Activated T-cell treated with anti-CD3 and anti-CD28 coated beads, Interleukin-2, amount 50 U/mL, for 4 hours (primary cell): Measurements from ENCODE around the gene NXPH4. TPM values are rescaled to one million over a fixed set of nuclear protein-coding genes. Genes with fewer than 3 reads are reported as not detected.

Experiments
- ATAC-seq, 2 donors: fragments of 200-7000 bp; cut with Tn5 transposase; one replicate each; pipeline ENCODE4 v1.10.0; 2021
- DNase-seq: peaks from one replicate; pipeline ENCODE4 v3.0.0-alpha.2; 2020
- H3K27me3 Mint-ChIP-seq: one replicate; pipeline ENCODE4 v1.8.0; 2021; ENCODE audit warnings: low read depth, mixed read lengths
- H3K36me3 Mint-ChIP-seq: one replicate; pipeline ENCODE4 v1.8.0; 2022; ENCODE audit warnings: mixed read lengths; ENCODE audit not compliant: insufficient read depth
- H3K4me1 Mint-ChIP-seq: one replicate; pipeline ENCODE4 v1.8.0; 2021; ENCODE audit warnings: low read depth, mixed read lengths
- H3K4me3 Mint-ChIP-seq: one replicate; pipeline ENCODE4 v1.8.0; 2021; ENCODE audit warnings: mild to moderate bottlenecking, moderate library complexity, mixed read lengths
- H3K9me3 Mint-ChIP-seq: one replicate; pipeline ENCODE4 v1.8.0; 2021; ENCODE audit warnings: mixed read lengths
- total RNA-seq, 3 donors: library from RNA; stranded (reverse); gene quantifications; one replicate each; pipeline ENCODE4 v1.2.1, GENCODE V29; 2021

NXPH4 gene
- total RNA-seq, 3 donors from 2014 or later, result 0.20 to 0.24 TPM; not detected in 1

DNA sequence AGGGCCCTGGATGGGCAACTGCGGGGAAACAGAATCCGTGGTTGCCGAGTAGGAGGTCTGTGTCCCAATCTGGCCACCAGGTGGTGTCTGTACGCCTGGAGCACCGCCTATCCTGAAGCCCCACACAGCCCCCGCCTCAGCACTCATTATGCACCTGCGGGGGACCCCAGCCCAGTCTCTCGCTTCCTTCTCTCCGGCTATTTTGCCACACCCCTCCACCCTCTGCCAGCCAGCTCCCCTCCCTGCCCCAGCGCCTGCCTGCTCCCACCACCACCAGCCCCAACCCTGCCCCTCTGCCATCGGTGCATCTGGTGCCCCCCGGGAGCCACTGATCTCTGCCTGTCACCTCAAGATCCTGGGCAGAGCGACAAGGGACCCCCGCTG, 2.2 kb upstream of the NXPH4 start:
- peak; percentile 60 to 61 for ATAC-seq
- peaks cover 38% of the 10 kb centered on the region for H3K4me1 Mint-ChIP-seq
- no peaks in the 10 kb centered on the region for H3K36me3 Mint-ChIP-seq
- DNase-seq, result peak; percentile 66
- H3K4me3 Mint-ChIP-seq, result no peak overlapping the region
- H3K9me3 Mint-ChIP-seq, result no peaks in the 10 kb centered on the region
- H3K27me3 Mint-ChIP-seq, result peaks cover 53% of the 10 kb centered on the region

DNA sequence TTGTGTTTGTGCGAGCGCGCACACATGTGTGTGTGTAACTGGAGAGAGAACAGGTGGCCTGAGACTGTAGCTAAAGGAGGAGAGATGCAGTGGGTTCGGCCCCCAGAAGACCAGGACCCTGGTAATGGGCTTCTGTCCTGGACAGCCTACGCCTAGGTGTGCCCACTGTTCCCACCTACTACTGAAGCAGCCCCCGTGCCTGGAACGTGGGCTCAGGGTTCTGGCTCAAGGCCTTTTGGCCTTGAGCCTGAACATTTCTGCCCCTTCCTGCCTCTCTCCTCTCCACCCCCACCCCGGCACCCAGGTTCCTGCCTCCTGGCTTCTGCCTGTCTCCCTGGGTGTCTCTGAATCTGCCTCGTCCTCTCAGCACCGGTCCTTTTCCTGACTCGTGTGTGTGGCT, 1.5 kb upstream of the NXPH4 start:
- H3K27me3 Mint-ChIP-seq, result peaks cover 58% of the 10 kb centered on the region
- ATAC-seq (no peak), DNase-seq (no peak)
- no peaks in the 10 kb centered on the region for H3K36me3 Mint-ChIP-seq
- no peak overlapping the region for H3K4me3 Mint-ChIP-seq
- H3K9me3 Mint-ChIP-seq, result no peaks in the 10 kb centered on the region
- peaks cover 41% of the 10 kb centered on the region for H3K4me1 Mint-ChIP-seq

DNA sequence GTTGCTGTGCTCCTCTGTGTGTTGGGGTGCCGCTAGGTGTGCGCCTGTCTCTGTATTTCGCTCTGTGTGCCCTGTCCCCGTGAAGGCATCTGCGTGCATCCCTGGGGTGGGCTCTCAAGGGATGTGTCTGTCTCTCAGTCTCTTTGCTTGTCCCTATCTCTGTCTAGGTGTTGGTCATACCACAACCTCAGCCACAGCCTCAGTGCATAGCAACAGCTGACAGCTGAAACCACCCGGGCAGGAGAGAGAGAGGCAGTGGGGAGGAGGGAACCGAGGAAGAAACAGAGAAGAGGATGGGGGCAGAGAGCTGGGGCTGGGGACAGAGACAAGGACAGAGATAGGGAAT, 953 bp upstream of the NXPH4 start:
- peak; percentile 29 to 51 for ATAC-seq
- Mint-ChIP-seq H3K4me3 (peak overlapping the region; percentile 70), H3K27me3 (peaks cover 60% of the 10 kb centered on the region), H3K4me1 (peaks cover 43% of the 10 kb centered on the region), H3K9me3 (no peaks in the 10 kb centered on the region), H3K36me3 (no peaks in the 10 kb centered on the region)
- DNase-seq, result no peak

DNA sequence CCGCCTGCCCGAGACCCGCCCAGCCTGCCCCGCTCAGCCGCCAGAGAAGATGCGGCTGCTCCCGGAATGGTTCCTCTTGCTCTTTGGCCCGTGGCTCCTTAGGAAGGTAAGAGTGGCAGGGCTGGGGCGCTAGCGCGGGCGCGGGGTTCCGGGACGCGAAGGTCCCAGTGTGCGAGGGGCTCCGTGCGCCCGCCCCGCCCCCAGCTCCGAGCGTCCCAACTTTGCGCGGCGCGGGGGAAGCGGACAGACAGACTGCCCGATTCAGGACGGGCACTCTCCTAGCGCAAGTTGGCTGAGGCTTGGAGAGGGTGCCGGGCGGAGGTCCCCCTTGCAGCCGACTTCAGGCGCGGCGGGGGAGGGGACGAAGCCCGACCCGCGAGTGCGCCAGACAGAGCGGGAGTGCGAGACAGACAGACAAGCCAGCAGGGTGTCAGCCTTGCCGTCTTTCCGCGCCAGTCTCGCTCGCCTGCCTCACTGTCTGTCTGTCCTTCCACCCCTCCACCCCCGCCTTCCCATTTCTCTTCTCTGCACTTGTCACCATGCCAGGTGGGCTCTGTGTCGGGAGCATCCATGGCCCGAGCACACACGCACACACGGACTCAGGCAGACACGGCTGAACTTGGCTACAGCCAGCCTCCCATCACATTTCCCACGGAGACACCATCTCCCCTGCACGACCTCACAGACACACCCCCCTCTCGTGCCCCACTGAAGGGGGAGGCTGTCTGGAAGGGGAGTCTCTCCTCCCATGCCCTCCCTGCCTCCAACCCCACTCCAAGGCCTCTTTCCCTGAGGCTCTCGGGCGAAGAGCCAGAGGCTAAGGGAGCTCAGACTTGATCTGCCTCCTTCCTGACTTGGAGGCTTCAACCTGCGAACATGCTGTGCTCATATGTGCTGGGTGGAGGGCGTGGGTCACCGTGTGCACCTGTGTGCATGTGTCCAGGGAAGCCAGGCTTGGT, 606 bp downstream of the NXPH4 start:
- ATAC-seq (peak; percentile 17 to 20), DNase-seq (no peak)
- Mint-ChIP-seq H3K4me1 (peaks cover 56% of the 10 kb centered on the region), H3K4me3 (peak overlapping the region; percentile 79), H3K36me3 (no peaks in the 10 kb centered on the region), H3K27me3 (peaks cover 76% of the 10 kb centered on the region), H3K9me3 (no peaks in the 10 kb centered on the region)

DNA sequence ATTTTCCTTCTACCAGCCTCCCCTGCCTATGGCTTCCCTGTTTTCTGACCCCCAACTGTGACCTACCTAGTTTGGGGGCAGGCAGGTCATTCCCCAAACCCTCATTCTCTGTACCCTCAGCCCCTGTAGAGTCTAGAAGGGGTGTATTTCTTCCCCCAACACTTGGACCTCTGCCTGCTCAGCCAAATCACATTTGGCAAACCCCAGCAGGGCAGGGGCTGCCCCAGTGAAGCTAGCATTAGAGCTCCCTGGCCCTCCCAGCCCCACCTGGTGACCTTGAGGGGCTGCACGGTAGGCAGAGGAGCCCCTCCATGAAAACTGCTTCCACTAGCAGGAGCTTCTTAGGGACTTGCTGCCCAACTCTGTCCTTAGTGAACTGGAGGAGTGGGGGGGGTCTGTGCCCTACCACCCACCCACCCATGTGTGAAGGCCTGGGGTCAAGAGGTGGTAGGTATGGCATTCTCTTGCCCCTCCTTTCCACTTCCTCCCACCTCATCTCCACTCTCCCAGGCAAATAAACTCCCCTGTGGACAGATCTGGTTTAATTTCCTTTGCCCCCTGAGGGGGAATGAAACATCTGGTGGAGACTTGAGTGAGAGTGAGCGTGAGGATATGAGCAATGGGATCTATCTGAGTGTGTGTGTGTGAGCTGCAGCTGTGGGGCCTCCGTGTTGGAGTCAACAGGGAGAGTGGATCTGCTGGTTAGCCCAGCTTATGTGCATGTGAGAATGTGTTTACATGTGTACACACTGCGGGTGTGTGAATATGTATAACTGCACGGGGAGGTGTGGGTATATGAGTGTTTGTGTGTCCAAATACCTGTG, 1.6 kb downstream of the NXPH4 start:
- no peak for ATAC-seq
- Mint-ChIP-seq H3K9me3 (no peaks in the 10 kb centered on the region), H3K36me3 (no peaks in the 10 kb centered on the region), H3K27me3 (peaks cover 86% of the 10 kb centered on the region), H3K4me1 (peaks cover 61% of the 10 kb centered on the region), H3K4me3 (peak overlapping the region; percentile 79)
- no peak for DNase-seq

DNA sequence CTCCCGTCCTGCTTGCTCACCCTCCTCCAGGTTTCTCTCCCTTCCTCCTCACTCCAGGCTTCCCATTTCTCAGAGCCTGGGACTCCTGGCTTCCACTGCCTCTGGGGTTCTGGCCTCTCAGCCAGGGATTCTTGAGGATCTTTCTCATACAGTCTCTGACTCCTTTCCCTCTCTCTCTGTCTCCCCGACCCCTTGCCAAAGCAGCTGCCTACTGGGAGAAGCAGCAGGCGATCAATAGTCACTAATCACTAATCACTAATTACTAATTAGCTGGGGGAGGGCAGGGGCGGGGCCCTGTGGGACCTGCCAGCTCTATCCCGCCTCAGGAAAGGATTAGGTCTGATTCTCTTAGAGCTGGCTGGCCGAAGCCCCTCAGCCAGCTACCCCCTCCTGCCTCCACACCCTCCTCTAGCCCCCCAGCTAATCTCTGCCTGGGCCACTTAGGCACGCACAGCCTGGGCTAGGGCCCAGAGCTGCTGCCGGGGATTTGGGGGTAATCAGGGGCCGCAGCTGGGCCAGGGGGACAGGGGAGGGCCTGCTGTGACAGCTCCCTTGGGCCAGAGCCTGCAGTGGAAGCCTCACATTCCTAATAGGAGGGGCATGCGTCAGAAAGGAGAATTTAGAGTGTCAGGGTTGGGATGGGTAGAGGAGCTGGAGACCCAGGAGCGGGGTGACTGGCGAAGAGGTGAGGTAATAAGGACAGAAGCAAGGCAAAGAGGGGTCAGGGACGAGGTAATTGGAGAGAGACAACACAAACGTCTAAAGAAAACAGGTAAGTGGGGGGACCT, 2.8 kb downstream of the NXPH4 start:
- Mint-ChIP-seq H3K9me3 (no peaks in the 10 kb centered on the region), H3K4me3 (no peak overlapping the region), H3K27me3 (peaks cover 85% of the 10 kb centered on the region), H3K4me1 (peaks cover 55% of the 10 kb centered on the region), H3K36me3 (no peaks in the 10 kb centered on the region)
- ATAC-seq (no peak), DNase-seq (no peak)

DNA sequence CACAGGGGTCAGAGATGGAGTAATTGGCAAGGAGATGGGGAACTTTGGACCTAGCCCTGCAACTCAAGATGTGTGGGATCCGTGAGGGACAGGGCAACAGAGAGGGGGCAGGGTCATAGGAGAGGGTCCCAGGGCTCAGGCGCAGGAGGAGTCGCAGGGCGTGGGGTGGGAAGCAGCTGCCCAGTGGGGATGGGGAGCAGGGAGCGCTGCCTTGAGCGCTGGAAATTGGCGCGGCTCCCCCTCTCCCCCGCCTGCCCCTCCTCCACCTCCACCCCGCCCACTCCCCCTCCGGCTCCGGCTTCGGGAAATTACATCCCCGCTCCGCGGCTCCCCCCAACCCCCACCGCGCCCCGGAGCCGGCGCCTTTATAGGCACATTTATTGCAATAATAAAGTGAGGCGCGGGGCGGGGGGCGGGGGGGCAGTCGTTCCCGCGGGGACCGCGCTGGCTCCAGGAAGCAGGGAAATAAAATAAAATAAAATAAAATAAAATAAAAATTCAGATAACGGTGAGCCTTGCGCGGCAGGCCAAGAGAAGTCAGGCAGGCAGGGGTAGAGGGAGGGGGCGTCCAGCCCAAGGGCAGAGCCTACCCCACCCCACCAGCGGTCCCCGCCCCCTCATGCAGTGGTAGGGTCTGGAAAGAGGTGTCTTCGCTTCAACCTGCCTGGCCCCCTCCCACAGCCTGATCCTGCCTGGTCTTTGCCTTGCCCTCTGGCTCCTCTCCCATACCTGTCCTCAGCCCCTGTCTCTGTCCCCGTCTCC, 3.6 kb downstream of the NXPH4 start:
- ATAC-seq, result no peak
- Mint-ChIP-seq H3K4me1 (peaks cover 52% of the 10 kb centered on the region), H3K27me3 (peaks cover 83% of the 10 kb centered on the region), H3K36me3 (no peaks in the 10 kb centered on the region), H3K9me3 (no peaks in the 10 kb centered on the region), H3K4me3 (no peak overlapping the region)
- DNase-seq, result no peak

DNA sequence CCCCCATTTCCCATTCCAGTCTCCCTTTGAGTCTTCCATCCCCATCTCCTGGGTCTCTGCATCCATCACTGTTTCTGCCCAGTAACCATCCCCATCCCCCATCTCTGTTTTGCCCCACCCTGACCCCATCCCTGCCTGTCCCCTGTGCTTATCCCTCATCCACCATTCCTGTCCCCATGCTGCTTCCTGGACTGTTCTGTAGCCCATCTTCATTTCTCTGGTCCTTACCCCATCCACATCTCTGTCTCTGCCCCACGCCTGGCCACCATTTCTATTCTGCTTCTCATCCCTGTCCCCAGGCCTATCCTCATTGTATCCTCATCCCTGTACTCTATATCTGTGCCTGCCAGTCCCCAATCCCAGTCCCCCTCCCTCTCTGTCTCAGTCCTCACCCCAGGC, 4.2 kb downstream of the NXPH4 start:
- DNase-seq (no peak), ATAC-seq (no peak)
- peaks cover 49% of the 10 kb centered on the region for H3K4me1 Mint-ChIP-seq
- peaks cover 82% of the 10 kb centered on the region for H3K27me3 Mint-ChIP-seq
- H3K36me3 Mint-ChIP-seq, result no peaks in the 10 kb centered on the region
- no peak overlapping the region for H3K4me3 Mint-ChIP-seq
- no peaks in the 10 kb centered on the region for H3K9me3 Mint-ChIP-seq

DNA sequence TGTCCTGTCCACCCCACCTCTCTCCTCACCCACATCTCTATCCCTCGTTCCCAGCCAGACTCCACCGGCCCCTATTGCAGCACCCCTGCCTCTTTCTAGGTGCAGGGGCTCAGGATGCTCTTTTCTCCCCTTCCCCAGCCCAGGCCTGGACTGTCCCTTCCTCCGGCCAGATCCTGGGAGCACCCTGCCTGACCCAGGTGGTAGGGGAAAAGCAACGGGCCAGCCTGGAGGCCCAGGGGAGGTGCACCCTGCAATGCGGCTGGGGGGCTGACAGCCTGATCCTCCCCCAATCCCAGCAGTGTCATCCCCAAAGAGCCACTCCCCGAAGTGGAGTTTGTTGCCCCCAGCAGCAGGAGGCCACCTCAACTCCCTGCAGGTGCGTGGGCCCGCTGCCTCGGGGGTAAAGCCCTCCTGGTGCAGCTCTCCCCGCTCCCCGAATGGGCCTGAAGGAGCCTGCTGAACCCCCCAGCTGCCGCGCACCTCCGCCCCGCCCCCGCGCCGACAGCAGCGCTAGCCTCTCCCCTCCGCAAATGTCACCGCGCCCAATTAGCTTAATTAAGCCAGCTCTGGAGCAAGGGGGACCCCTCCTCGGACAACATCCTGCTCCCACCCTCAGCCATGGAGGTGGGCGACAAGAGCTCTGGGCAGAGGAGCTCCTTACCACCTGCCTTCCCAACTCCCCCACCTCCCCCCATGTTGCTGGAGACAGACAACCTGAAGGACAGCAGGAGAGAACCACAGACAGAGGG, 4.7 kb downstream of the NXPH4 start:
- DNase-seq (no peak), ATAC-seq (no peak)
- no peaks in the 10 kb centered on the region for H3K36me3 Mint-ChIP-seq
- H3K27me3 Mint-ChIP-seq, result peaks cover 85% of the 10 kb centered on the region
- H3K4me1 Mint-ChIP-seq, result peaks cover 46% of the 10 kb centered on the region
- no peaks in the 10 kb centered on the region for H3K9me3 Mint-ChIP-seq
- no peak overlapping the region for H3K4me3 Mint-ChIP-seq

DNA sequence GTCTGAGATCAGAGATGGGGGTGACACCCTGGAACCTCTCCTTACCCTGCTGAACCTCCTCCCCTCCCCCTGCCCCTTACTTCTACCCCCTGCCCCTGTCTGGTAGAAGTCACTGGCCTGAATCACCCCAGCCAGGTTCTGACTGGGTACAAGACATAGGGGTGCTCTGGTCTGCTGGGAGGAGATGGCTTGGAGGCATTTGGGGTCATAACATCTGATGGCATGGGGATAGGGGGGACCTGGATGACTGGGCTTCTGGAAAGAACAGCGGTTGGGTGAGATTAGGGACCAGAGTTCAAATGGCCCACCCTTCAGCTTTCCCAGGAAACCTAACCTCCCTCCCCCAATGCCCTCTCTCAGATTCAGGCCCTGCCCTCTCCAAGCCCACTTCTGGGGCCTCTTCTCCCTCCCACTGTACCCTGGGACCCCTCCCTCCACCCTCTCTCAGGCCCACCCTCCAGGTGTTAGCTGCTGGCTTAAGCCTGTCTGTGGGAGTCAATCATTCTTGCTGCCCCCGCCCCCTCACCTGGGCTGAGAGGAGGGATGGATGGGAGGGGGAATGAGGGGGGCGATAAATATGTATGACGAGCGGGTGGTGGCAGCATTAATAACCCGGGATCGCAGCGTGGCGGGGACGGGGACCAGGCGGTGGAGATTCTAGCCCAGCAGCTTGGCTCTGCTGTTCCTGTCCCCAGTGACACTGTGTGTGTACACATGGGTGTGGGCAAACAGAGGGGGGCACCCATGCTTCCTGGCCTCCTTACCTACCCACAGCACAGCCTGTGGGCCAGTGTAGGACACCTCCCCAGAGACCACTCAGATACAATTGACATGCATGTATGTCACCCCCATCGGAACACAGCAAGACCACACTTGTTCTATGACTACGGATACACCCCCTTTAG, 5.9 kb downstream of the NXPH4 start:
- H3K4me1 Mint-ChIP-seq, result peaks cover 49% of the 10 kb centered on the region
- no peak overlapping the region for H3K4me3 Mint-ChIP-seq
- DNase-seq (no peak), ATAC-seq (no peak)
- no peaks in the 10 kb centered on the region for H3K9me3 Mint-ChIP-seq
- peaks cover 87% of the 10 kb centered on the region for H3K27me3 Mint-ChIP-seq
- H3K36me3 Mint-ChIP-seq, result no peaks in the 10 kb centered on the region

DNA sequence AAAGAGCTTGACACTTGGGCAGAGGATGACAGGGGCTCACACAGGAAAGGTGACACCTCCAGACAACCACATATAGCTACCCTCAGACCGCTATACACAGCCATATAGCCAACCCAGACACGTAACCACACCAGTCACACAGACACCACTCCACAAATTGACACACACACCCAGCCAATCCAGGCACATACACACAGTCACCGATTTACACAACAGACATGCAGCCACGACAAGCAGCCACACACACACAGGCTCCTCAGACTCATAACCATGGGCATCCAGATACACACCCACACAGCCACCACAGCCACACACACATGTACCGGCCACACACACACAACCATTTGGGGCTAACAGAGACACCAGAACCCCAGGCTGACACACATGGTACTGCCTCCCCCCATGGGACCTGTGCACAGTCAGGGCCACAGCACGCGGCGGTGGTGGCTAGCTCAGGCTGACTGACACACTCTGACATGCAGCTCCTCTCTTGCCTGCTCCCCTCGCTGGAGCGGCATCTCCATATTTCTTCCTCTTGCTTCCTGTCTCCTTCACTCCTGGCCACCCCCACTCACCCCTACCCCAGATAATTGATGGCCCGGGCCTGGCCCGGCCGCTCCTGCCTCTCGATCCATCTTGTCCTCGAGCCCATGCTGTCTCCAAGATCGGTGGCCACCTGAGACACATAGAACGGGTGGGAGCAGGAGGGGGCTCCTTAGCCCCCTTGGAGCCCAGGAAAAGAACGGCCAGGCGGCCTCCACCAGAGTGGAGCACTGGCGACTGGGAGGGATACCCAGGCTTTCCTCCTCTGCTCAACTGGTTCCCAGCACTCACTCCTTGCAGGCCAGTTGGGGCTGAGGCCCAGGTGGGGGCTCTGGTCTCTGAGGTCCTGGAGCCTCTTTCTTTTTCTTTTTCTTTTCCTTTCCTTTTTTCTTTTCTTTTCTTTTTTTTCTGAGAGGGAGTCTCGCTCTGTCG, 6.9 kb downstream of the NXPH4 start:
- Mint-ChIP-seq H3K36me3 (no peaks in the 10 kb centered on the region), H3K4me3 (no peak overlapping the region), H3K27me3 (peaks cover 81% of the 10 kb centered on the region)

More for the DNA sequence above, 6.9 kb downstream of the NXPH4 start:
- no peaks in the 10 kb centered on the region for H3K9me3 Mint-ChIP-seq
- peaks cover 47% of the 10 kb centered on the region for H3K4me1 Mint-ChIP-seq
- ATAC-seq (peak; percentile 41 to 74), DNase-seq (no peak)
